ENCODE measurements around the gene NSL1. TPM values are rescaled to one million over a fixed set of nuclear protein-coding genes. Genes with fewer than 3 reads are reported as not detected.

The NSL1 gene
- total RNA-seq, 1 donor from 2014 or later, result 40.9 TPM

GRCh38 chr1:212689196-212689725 lies 102.3 kb downstream of the NSL1 start:
- intact Hi-C loops (cut with micrococcal nuclease), result no loop called here

GRCh38 chr1:212688341-212689047 lies 103.1 kb downstream of the NSL1 start:
- intact Hi-C loops (cut with micrococcal nuclease), result no loop called here

GRCh38 chr1:212687811-212688210 lies 103.8 kb downstream of the NSL1 start:
- intact Hi-C loops (cut with micrococcal nuclease), result no loop called here

GRCh38 chr1:212686591-212686990 lies 105.0 kb downstream of the NSL1 start:
- intact Hi-C loops (cut with micrococcal nuclease), result no loop called here

GRCh38 chr1:212686069-212686468 lies 105.5 kb downstream of the NSL1 start:
- intact Hi-C loops (cut with micrococcal nuclease), result no loop called here

GRCh38 chr1:212685429-212685828 lies 106.1 kb downstream of the NSL1 start:
- intact Hi-C loops (cut with micrococcal nuclease), result no loop called here

GRCh38 chr1:212684521-212685090 lies 107.0 kb downstream of the NSL1 start:
- intact Hi-C loops (cut with micrococcal nuclease), result no loop called here

- intact Hi-C loops (cut with micrococcal nuclease), result no loop called here
Measured at GRCh38 chr1:212684076-212684475, 107.5 kb downstream of the NSL1 start.

- intact Hi-C loops (cut with micrococcal nuclease), result no loop called here
Measured at GRCh38 chr1:212683357-212683722, 108.2 kb downstream of the NSL1 start.

GRCh38 chr1:212680680-212681389 lies 110.7 kb downstream of the NSL1 start:
- intact Hi-C loops (cut with micrococcal nuclease), result loop anchor here (1.0 kb wide), 1 partner anchor 17 kb away; no protein-coding TSS in a partner anchor

GRCh38 chr1:212678456-212679410 lies 112.8 kb downstream of the NSL1 start:
- intact Hi-C loops (cut with micrococcal nuclease), result loop anchor here (1.0 kb wide), 1 partner anchor 7 kb away; no protein-coding TSS in a partner anchor

GRCh38 chr1:212677573-212677972 lies 114.0 kb downstream of the NSL1 start:
- intact Hi-C loops (cut with micrococcal nuclease), result no loop called here

GRCh38 chr1:212677136-212677535 lies 114.4 kb downstream of the NSL1 start:
- intact Hi-C loops (cut with micrococcal nuclease), result no loop called here

Other genes with a start within 250 kb of the NSL1 start
- 13.8 and 17.8 TPM in 2 replicates for gene ATF3, start 183.0 kb downstream of the NSL1 start, total RNA-seq
- 65.8 and 75.3 TPM in 2 replicates for gene BATF3, start 91.9 kb downstream of the NSL1 start, total RNA-seq
- 14.2 and 17.9 TPM in 2 replicates for gene TATDN3, start 117 bp upstream of the NSL1 start, total RNA-seq
- gene SPATA45, start 55.9 kb upstream of the NSL1 start, total RNA-seq, result 0.93 TPM in 1 of 2 replicates, not detected in the other
- 11.4 and 13.3 TPM in 2 replicates for gene FLVCR1, start 66.5 kb upstream of the NSL1 start, total RNA-seq
- gene VASH2, start 158.8 kb upstream of the NSL1 start, total RNA-seq, result 0.15 and 0.64 TPM in 2 replicates
- 51.5 and 52.6 TPM in 2 replicates for gene ANGEL2, start 224.1 kb upstream of the NSL1 start, total RNA-seq

Data from T-helper 1 cell treated with Interleukin-12 subunit alpha and Interleukin-12 subunit beta and Interleukin-4 antibody, amounts not matched to agents 30 ng/mL and 1 ng/mL, for 36 hours (primary cell).